ENCODE data around the gene BIN2. TPM values are rescaled to one million over a fixed set of nuclear protein-coding genes. Genes with fewer than 3 reads are reported as not detected.

The BIN2 gene
- total and polyA plus RNA-seq, 2 of the 4 experiments (the other 2 are of a cell fraction): not detected

DNA sequence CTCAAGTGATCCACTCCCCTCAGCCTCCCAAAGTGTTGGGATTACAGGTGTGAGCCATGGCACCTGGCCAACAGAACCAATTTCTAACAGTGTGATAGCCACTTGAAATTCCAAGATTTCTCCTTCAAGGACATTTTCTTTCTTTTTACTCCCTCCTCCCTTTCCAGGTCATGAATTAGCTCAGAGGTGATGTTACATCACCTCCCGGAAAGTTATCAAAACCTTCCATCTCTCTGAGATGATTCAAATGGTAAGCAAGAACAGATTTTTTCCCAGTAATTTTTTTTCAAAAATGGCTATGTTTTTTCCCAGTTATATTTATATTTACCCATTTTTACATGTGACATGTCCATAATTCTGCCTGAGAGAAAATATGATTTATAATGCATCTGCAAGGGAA is 38.1 kb downstream of the BIN2 start:
- no peaks in the 10 kb centered on the region for H3K36me3 ChIP-seq (ENCODE audit: control insufficient read depth, insufficient read depth, low read length)
- no peak overlapping the region for H3K18ac ChIP-seq (ENCODE audit: low read depth, low read length)
- TF ChIP-seq, protein P1, sequence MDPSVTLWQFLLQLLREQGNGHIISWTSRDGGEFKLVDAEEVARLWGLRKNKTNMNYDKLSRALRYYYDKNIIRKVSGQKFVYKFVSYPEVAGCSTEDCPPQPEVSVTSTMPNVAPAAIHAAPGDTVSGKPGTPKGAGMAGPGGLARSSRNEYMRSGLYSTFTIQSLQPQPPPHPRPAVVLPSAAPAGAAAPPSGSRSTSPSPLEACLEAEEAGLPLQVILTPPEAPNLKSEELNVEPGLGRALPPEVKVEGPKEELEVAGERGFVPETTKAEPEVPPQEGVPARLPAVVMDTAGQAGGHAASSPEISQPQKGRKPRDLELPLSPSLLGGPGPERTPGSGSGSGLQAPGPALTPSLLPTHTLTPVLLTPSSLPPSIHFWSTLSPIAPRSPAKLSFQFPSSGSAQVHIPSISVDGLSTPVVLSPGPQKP (IDR thresholded peaks at IDR 0.05; ENCODE audit: borderline replicate concordance, low read depth, low read length): no peak
- ChIA-PET POLR2A (ENCODE audit: unreplicated experiment) (no interaction called here), CTCF (no interaction called here)
- H3K9me1 ChIP-seq (ENCODE audit: insufficient read depth, low read length): no peaks in the 10 kb centered on the region
- no peak overlapping the region for H3K4ac ChIP-seq (ENCODE audit: low read depth, low read length)
- no peak overlapping the region for H3K4me2 ChIP-seq (ENCODE audit: low read depth, low read length)
- in situ Hi-C loops (cut with MboI; ENCODE audit: low sequenced_read_pairs): no loop called here
- dilution Hi-C loops (cut with HindIII; ENCODE audit: low sequenced_read_pairs, unreplicated experiment): no loop called here
- no peaks in the 10 kb centered on the region for H3K9me3 ChIP-seq (ENCODE audit: control insufficient read depth, insufficient read depth, low read length)
- no peak overlapping the region for H2AK9ac ChIP-seq (replicated peaks; ENCODE audit: low read depth, low read length, poor library complexity)
- no peak overlapping the region for H3K23ac ChIP-seq (ENCODE audit: low read depth, low read length)
- no peak overlapping the region for H3K56ac ChIP-seq (ENCODE audit: extremely low read depth, insufficient read depth, low read length)
- no peak overlapping the region for H4K8ac ChIP-seq (ENCODE audit: low read depth in 2 of 2, low read length in 2 of 2)
- peaks cover 3% of the 10 kb centered on the region; the same call in 1 of the 2 replicates for H3K4me1 ChIP-seq (ENCODE audit: control insufficient read depth, insufficient read depth, low read length)
- WGBS, 2 experiments (ENCODE audit: extremely low coverage in 2 of 2, insufficient read length in 1 of 2): no CpG with 5 or more reads among the region's 1 CpG
- intact Hi-C loops (cut with micrococcal nuclease): no loop called here
- no peak overlapping the region for H2AK5ac ChIP-seq (ENCODE audit: low read depth, low read length)
- H3K79me1 ChIP-seq (ENCODE audit: low read depth in 1 of 2, low read length in 2 of 2): no peaks in the 10 kb centered on the region
- no peak overlapping the region for H4K5ac ChIP-seq (ENCODE audit: low read depth, low read length)
- H3K27me3 ChIP-seq (ENCODE audit: control insufficient read depth, insufficient read depth, low read length): no peaks in the 10 kb centered on the region; the same call in 1 of the 2 replicates
- no peaks in the 10 kb centered on the region for H4K20me1 ChIP-seq (ENCODE audit: insufficient read depth, low read length)
- no TSS peak for BruUV-seq (replicated peaks)
- no peak overlapping the region for H2BK5ac ChIP-seq (ENCODE audit: low read depth, low read length, poor library complexity, severe bottlenecking)
- H2BK120ac ChIP-seq (ENCODE audit: low read depth, low read length): no peak overlapping the region
- H3K9ac ChIP-seq (ENCODE audit: low read depth, low read length): no peak overlapping the region
- DNase-seq (no peak), ATAC-seq (ENCODE audit: low read depth) (no peak)
- no peak overlapping the region for H2AFZ ChIP-seq (replicated peaks; ENCODE audit: low read length, poor library complexity)
- H2BK20ac ChIP-seq (ENCODE audit: low read depth, low read length): no peak overlapping the region
- H3K4me3 ChIP-seq (ENCODE audit: insufficient read depth, low read depth, low read length): no peak overlapping the region
- no peak overlapping the region for H3K14ac ChIP-seq (replicated peaks; ENCODE audit: low read depth, low read length)
- H2BK15ac ChIP-seq (ENCODE audit: low read depth, low read length): no peak overlapping the region
- no peak overlapping the region for H4K91ac ChIP-seq (ENCODE audit: insufficient read depth, low read depth, low read length)
- no peak overlapping the region for H3K27ac ChIP-seq (ENCODE audit: insufficient read depth, low read length)

Measured in IMR-90 (cell line).